ENCODE measurements around the gene ZNF618.

DNA sequence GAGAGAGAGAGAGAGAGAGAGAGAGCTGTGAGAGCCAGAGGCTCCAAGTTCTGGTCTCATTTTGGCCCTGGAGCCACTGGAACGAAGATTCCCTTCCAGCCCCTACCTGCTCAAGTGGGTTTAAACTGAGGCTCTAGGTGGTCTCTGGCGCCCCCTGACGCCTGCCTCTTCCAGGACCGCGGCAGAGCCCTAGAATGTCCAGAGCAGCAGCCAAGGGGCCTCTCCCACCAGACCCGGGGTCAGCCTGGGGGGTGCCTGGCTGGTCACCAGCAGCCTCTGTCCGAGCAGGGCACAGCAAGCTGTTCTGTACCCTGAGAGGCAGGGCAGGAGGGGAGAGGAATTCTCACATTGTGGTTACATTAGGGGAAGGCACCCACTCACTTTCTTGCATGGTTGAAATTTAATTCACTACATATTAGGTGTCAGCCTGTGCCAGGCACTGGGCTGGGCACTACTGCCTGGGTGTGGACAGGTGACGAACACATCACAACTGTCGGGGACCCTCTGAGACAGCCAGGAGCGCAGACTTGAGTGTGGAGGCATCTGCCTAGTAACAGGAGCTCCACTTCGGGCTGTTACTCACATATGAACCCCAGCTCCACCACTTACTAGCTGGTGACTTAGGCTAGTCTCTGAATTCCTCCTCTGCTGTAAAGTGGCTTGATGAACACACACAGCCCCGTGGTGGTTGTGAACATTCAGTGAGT is 157.4 kb downstream of the ZNF618 start:
- no peak for TF ChIP-seq KAT7 (CRISPR knock-in tag; IDR thresholded peaks at IDR 0.05; ENCODE audit: borderline replicate concordance)
- TF ChIP-seq, protein P1, sequence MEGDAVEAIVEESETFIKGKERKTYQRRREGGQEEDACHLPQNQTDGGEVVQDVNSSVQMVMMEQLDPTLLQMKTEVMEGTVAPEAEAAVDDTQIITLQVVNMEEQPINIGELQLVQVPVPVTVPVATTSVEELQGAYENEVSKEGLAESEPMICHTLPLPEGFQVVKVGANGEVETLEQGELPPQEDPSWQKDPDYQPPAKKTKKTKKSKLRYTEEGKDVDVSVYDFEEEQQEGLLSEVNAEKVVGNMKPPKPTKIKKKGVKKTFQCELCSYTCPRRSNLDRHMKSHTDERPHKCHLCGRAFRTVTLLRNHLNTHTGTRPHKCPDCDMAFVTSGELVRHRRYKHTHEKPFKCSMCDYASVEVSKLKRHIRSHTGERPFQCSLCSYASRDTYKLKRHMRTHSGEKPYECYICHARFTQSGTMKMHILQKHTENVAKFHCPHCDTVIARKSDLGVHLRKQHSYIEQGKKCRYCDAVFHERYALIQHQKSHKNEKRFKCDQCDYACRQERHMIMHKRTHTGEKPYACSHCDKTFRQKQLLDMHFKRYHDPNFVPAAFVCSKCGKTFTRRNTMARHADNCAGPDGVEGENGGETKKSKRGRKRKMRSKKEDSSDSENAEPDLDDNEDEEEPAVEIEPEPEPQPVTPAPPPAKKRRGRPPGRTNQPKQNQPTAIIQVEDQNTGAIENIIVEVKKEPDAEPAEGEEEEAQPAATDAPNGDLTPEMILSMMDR (IDR thresholded peaks at IDR 0.05), result peak; percentile 55
- TF ChIP-seq NR3C1 (CRISPR knock-in tag; conservative IDR thresholded peaks at IDR 0.05; ENCODE audit: low read depth), result no peak
